ENCODE measurements around the gene ARHGAP40. TPM values are rescaled to one million over a fixed set of nuclear protein-coding genes. Genes with fewer than 3 reads are reported as not detected.

The ARHGAP40 gene
- total and polyA plus RNA-seq, 2 of the 4 experiments (the other 2 are of a cell fraction) = not detected

DNA sequence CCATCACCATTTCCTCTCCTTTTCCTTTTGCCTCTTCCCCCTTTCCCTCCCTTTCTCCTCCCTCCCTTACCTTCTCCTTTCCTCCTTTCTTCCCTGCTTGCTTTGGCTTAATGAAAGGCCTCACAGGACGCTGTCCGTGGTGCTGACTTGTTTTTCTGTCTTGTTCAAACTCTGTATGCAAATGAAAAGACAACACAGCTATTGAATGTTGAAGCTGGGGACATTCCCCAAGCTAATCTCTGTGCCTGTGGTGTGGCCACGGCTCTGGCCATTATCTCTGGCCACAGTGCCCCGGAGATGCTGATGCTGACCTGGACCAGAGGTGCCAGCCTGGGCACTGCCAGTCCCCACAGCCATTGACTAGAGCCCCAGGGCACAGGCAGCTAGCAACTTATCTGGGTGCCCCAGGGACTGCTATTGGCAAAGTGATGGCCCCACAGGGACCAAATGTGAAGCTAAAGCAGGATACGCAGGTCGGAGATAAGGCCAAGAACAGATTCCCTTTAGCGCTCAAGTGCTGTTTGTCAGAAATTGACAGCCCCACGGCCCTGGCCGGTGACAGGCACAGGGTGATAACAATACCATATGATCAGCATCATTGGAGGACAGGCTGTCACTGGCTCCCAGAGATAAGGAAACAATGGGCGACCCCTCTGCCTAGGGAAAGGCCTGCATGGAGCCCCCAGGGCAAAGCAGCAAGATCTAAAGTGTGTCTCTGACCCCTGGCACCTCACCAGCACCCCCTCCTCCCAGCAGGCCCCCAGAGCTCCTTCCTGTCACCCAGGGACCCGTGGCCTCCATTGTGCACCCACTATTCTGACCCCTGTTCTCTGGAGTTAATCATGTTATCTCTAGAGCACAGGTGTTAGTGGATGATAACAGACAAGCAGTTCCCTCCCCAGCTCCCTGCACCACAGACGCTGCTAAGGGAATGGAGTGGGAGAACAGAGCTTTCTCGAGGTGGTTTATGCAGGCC lies 91.1 kb downstream of the ARHGAP40 start:
- ATAC-seq (ENCODE audit: low read depth) = peak; percentile 84
- no peak overlapping the region for H2BK120ac ChIP-seq (ENCODE audit: low read depth, low read length)
- H2BK15ac ChIP-seq (ENCODE audit: low read depth, low read length) = no peak overlapping the region
- H3K14ac ChIP-seq (replicated peaks; ENCODE audit: low read depth, low read length) = no peak overlapping the region
- ChIA-PET POLR2A (ENCODE audit: unreplicated experiment) (no interaction called here), CTCF (no interaction called here)
- H3K9me3 ChIP-seq (ENCODE audit: control insufficient read depth, insufficient read depth, low read length) = no peaks in the 10 kb centered on the region
- no peaks in the 10 kb centered on the region for H3K36me3 ChIP-seq (ENCODE audit: control insufficient read depth, insufficient read depth, low read length)
- H4K5ac ChIP-seq (ENCODE audit: low read depth, low read length) = no peak overlapping the region
- H3K9ac ChIP-seq (ENCODE audit: low read depth, low read length) = no peak overlapping the region
- no peak overlapping the region for H2BK20ac ChIP-seq (ENCODE audit: low read depth, low read length)
- peak; percentile 64 for DNase-seq
- no peaks in the 10 kb centered on the region for H4K20me1 ChIP-seq (ENCODE audit: insufficient read depth, low read length)
- intact Hi-C loops (cut with micrococcal nuclease) = no loop called here
- H3K27ac ChIP-seq (ENCODE audit: insufficient read depth, low read length) = no peak overlapping the region
- no peaks in the 10 kb centered on the region for H3K27me3 ChIP-seq (ENCODE audit: control insufficient read depth, insufficient read depth, low read length)
- H3K4me1 ChIP-seq (ENCODE audit: control insufficient read depth, insufficient read depth, low read length) = no peaks in the 10 kb centered on the region
- H3K79me1 ChIP-seq (ENCODE audit: low read depth in 1 of 2, low read length in 2 of 2) = no peaks in the 10 kb centered on the region
- in situ Hi-C loops (cut with MboI; ENCODE audit: low sequenced_read_pairs) = no loop called here
- H3K23ac ChIP-seq (ENCODE audit: low read depth, low read length) = no peak overlapping the region
- no peaks in the 10 kb centered on the region for H3K9me1 ChIP-seq (ENCODE audit: insufficient read depth, low read length)
- no peak overlapping the region for H2BK5ac ChIP-seq (ENCODE audit: low read depth, low read length, poor library complexity, severe bottlenecking)
- no peak overlapping the region for H3K4me3 ChIP-seq (ENCODE audit: insufficient read depth, low read depth, low read length)
- H4K8ac ChIP-seq (ENCODE audit: low read depth in 2 of 2, low read length in 2 of 2) = no peak overlapping the region
- H2AK5ac ChIP-seq (ENCODE audit: low read depth, low read length) = no peak overlapping the region
- H3K4me2 ChIP-seq (ENCODE audit: low read depth, low read length) = no peak overlapping the region
- H3K56ac ChIP-seq (ENCODE audit: extremely low read depth, insufficient read depth, low read length) = no peak overlapping the region
- dilution Hi-C loops (cut with HindIII; ENCODE audit: low sequenced_read_pairs, unreplicated experiment) = no loop called here
- TF ChIP-seq CEBPB (IDR thresholded peaks at IDR 0.05; ENCODE audit: low read depth, low read length) (no peak), MXI1 (IDR thresholded peaks at IDR 0.05; ENCODE audit: borderline replicate concordance, low read depth, low read length) (no peak), RFX5 (IDR thresholded peaks at IDR 0.05; ENCODE audit: low read depth, low read length) (no peak), MAFK (IDR thresholded peaks at IDR 0.05; ENCODE audit: low read depth, low read length) (no peak), FOS (IDR thresholded peaks at IDR 0.05; ENCODE audit: low read depth, low read length) (no peak), POLR2A (IDR thresholded peaks at IDR 0.05; ENCODE audit: low read depth, low read length) (no peak), SMC3 (IDR thresholded peaks at IDR 0.05; ENCODE audit: low read depth, low read length) (no peak), NFE2L2 (IDR thresholded peaks at IDR 0.05; ENCODE audit: low read depth, low read length) (no peak), BHLHE40 (IDR thresholded peaks at IDR 0.05; ENCODE audit: low read depth, low read length) (no peak)
- TF ChIP-seq, protein P1, sequence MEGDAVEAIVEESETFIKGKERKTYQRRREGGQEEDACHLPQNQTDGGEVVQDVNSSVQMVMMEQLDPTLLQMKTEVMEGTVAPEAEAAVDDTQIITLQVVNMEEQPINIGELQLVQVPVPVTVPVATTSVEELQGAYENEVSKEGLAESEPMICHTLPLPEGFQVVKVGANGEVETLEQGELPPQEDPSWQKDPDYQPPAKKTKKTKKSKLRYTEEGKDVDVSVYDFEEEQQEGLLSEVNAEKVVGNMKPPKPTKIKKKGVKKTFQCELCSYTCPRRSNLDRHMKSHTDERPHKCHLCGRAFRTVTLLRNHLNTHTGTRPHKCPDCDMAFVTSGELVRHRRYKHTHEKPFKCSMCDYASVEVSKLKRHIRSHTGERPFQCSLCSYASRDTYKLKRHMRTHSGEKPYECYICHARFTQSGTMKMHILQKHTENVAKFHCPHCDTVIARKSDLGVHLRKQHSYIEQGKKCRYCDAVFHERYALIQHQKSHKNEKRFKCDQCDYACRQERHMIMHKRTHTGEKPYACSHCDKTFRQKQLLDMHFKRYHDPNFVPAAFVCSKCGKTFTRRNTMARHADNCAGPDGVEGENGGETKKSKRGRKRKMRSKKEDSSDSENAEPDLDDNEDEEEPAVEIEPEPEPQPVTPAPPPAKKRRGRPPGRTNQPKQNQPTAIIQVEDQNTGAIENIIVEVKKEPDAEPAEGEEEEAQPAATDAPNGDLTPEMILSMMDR (conservative IDR thresholded peaks at IDR 0.05; ENCODE audit: low read depth, low read length) = no peak
- TF ChIP-seq, protein P2, sequence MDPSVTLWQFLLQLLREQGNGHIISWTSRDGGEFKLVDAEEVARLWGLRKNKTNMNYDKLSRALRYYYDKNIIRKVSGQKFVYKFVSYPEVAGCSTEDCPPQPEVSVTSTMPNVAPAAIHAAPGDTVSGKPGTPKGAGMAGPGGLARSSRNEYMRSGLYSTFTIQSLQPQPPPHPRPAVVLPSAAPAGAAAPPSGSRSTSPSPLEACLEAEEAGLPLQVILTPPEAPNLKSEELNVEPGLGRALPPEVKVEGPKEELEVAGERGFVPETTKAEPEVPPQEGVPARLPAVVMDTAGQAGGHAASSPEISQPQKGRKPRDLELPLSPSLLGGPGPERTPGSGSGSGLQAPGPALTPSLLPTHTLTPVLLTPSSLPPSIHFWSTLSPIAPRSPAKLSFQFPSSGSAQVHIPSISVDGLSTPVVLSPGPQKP (IDR thresholded peaks at IDR 0.05; ENCODE audit: borderline replicate concordance, low read depth, low read length) = no peak
- no peak overlapping the region for H3K18ac ChIP-seq (ENCODE audit: low read depth, low read length)
- no peak overlapping the region for H2AFZ ChIP-seq (replicated peaks; ENCODE audit: low read length, poor library complexity)
- H4K91ac ChIP-seq (ENCODE audit: insufficient read depth, low read depth, low read length) = no peak overlapping the region
- 0% methylated on average over 3 of the region's 13 CpGs; no CpG with 5 or more reads in 1 of the 2 experiments for WGBS, 2 experiments (ENCODE audit: extremely low coverage in 2 of 2, insufficient read length in 1 of 2)
- no peak overlapping the region for H3K4ac ChIP-seq (ENCODE audit: low read depth, low read length)
- no TSS peak for BruUV-seq (replicated peaks)
- H2AK9ac ChIP-seq (replicated peaks; ENCODE audit: low read depth, low read length, poor library complexity) = no peak overlapping the region

Measured in IMR-90 (cell line).